ENCODE data around the gene SLC45A2.

Gene SLC45A2

DNA sequence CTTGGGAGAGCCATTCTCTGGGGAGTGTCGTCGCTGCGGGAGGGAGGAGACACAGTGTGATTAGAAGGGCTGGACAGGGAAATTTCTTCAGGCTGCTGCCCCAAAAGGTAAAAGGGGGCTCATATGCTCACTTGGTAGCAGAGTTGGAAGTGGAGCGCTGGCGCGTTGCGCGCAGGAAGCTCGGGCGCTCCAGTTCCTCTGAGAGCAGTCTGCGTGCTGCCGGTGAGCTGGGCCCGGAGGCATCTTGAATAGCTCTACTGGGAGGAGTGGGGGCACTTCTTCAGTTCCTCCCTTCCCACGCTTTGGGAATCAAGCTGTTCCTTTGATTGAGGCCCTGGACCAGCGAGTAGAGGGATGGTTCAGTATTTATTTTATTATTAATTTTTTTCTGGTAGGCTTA is 45.6 kb downstream of the SLC45A2 start:
- TF ChIP-seq JUND (IDR thresholded peaks at IDR 0.05; ENCODE audit: low read depth): no peak
- no peak for DNase-seq (ENCODE audit: low read depth in 1 of 2, low spot score in 1 of 2)
- in situ Hi-C loops (cut with HindIII; ENCODE audit: low pct_unique_long_range_greater_than_20kb, low sequenced_read_pairs): no loop called here

DNA sequence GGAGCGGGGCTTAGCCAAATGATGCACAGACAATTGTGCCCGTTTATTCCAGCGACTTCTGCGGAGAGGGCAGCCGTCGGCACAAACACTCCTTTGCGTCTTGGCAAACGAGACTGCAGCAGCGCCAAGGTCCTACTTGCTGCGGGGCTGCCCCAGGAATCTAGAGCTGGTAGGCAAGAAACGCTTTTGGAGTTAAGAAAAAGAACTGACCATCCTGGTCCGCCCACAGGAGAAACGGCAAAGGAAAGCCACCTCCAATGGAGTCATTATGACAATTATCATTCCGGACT is 46.0 kb downstream of the SLC45A2 start:
- in situ Hi-C loops (cut with HindIII; ENCODE audit: low pct_unique_long_range_greater_than_20kb, low sequenced_read_pairs): no loop called here
- no peak for TF ChIP-seq JUND (IDR thresholded peaks at IDR 0.05; ENCODE audit: low read depth)
- no peak for DNase-seq (ENCODE audit: low read depth in 1 of 2, low spot score in 1 of 2)

DNA sequence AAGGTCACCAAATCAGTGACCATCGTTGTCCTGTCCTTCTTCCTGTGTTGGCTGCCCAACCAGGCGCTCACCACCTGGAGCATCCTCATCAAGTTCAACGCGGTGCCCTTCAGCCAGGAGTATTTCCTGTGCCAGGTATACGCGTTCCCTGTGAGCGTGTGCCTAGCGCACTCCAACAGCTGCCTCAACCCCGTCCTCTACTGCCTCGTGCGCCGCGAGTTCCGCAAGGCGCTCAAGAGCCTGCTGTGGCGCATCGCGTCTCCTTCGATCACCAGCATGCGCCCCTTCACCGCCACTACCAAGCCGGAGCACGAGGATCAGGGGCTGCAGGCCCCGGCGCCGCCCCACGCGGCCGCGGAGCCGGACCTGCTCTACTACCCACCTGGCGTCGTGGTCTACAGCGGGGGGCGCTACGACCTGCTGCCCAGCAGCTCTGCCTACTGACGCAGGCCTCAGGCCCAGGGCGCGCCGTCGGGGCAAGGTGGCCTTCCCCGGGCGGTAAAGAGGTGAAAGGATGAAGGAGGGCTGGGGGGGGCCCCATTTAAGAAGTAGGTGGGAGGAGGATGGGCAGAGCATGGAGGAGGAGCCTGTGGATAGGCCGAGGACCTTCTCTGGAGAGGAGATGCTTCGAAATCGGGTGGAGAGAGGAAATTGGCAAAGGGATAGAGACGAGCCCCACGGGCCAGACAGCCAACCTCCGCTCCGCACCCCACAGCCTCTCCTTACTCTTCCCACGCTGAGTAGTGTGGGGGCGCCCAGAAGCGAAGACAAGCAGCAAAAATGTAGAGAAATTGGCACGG is 46.6 kb downstream of the SLC45A2 start:
- no peak for TF ChIP-seq JUND (IDR thresholded peaks at IDR 0.05; ENCODE audit: low read depth)
- in situ Hi-C loops (cut with HindIII; ENCODE audit: low pct_unique_long_range_greater_than_20kb, low sequenced_read_pairs): no loop called here
- DNase-seq (ENCODE audit: low read depth in 1 of 2, low spot score in 1 of 2): no peak

- in situ Hi-C loops (cut with HindIII; ENCODE audit: low pct_unique_long_range_greater_than_20kb, low sequenced_read_pairs): no loop called here
- TF ChIP-seq JUND (IDR thresholded peaks at IDR 0.05; ENCODE audit: low read depth): no peak
- no peak for DNase-seq (ENCODE audit: low read depth in 1 of 2, low spot score in 1 of 2)
Observed at GRCh38 chr5:33937017-33937706, 47.3 kb downstream of the SLC45A2 start.

DNA sequence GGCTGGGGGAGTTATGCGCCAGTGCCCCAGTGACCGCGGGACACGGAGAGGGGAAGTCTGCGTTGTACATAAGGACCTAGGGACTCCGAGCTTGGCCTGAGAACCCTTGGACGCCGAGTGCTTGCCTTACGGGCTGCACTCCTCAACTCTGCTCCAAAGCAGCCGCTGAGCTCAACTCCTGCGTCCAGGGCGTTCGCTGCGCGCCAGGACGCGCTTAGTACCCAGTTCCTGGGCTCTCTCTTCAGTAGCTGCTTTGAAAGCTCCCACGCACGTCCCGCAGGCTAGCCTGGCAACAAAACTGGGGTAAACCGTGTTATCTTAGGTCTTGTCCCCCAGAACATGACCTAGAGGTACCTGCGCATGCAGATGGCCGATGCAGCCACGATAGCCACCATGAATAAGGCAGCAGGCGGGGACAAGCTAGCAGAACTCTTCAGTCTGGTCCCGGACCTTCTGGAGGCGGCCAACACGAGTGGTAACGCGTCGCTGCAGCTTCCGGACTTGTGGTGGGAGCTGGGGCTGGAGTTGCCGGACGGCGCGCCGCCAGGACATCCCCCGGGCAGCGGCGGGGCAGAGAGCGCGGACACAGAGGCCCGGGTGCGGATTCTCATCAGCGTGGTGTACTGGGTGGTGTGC is 48.0 kb downstream of the SLC45A2 start, which contains the start of gene RXFP3:
Gene RXFP3, plus strand, starts transcription at position 6 of the 636 bp plus-strand sequence. Its CDS starts 355 bp downstream, at position 361.
- in situ Hi-C loops (cut with HindIII; ENCODE audit: low pct_unique_long_range_greater_than_20kb, low sequenced_read_pairs): no loop called here
- DNase-seq (ENCODE audit: low read depth in 1 of 2, low spot score in 1 of 2): no peak

DNA sequence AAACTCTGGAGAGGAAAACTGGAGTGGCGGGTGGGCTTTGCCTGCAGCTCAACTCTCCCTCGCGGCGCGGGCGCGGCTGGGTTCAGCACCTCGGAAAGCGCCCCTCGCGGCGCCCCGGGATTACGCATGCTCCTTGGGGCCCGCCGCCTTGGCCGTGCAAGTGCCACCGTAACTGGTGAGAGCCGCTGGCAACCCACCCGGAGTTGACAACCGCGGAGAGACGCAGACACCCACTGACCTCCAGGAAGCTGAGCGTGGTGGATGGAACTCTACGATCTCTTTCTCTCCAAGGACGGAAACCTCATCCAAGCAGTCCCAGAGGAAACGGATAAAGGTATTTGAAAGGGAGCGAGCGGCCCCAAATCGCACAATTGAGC is 48.5 kb downstream of the SLC45A2 start:
- DNase-seq (ENCODE audit: low read depth in 1 of 2, low spot score in 1 of 2): peak; percentile 33
- TF ChIP-seq JUND (IDR thresholded peaks at IDR 0.05; ENCODE audit: low read depth): no peak
- in situ Hi-C loops (cut with HindIII; ENCODE audit: low pct_unique_long_range_greater_than_20kb, low sequenced_read_pairs): no loop called here

More for the DNA sequence above, 48.0 kb downstream of the SLC45A2 start, which contains the start of gene RXFP3:
- no peak for TF ChIP-seq JUND (IDR thresholded peaks at IDR 0.05; ENCODE audit: low read depth)

DNA sequence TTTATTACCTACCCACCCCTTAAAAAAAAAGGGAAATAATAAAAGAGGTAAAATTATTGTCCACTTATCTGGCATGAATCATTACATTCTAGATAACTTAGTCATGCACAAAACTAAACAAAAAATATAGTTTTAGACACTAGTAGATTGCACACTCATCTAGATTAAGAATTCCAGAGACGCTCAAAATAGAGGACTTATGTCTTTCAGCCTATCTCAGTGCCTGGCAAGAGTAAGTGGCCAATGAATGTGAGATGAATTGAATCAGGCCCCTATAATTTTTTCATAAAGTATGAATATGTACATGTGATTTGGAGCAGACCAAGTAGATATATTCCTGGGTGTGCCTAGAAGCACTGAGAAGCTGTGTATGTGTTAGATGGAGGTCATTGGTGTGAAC is 50.3 kb downstream of the SLC45A2 start:
- in situ Hi-C loops (cut with HindIII; ENCODE audit: low pct_unique_long_range_greater_than_20kb, low sequenced_read_pairs): no loop called here
- no peak for TF ChIP-seq JUND (IDR thresholded peaks at IDR 0.05; ENCODE audit: low read depth)
- DNase-seq (ENCODE audit: low read depth in 1 of 2, low spot score in 1 of 2): no peak

- no peak for DNase-seq (ENCODE audit: low read depth in 1 of 2, low spot score in 1 of 2)
- no peak for TF ChIP-seq JUND (IDR thresholded peaks at IDR 0.05; ENCODE audit: low read depth)
- in situ Hi-C loops (cut with HindIII; ENCODE audit: low pct_unique_long_range_greater_than_20kb, low sequenced_read_pairs): no loop called here
Observed at GRCh38 chr5:33933723-33934169, 50.7 kb downstream of the SLC45A2 start.

- no peak for DNase-seq (ENCODE audit: low read depth in 1 of 2, low spot score in 1 of 2)
- in situ Hi-C loops (cut with HindIII; ENCODE audit: low pct_unique_long_range_greater_than_20kb, low sequenced_read_pairs): no loop called here
Observed at GRCh38 chr5:33931136-33931535, 53.4 kb downstream of the SLC45A2 start.

GRCh38 chr5:33929925-33930690 is 54.4 kb downstream of the SLC45A2 start:
- TF ChIP-seq JUND (IDR thresholded peaks at IDR 0.05; ENCODE audit: low read depth): no peak
- in situ Hi-C loops (cut with HindIII; ENCODE audit: low pct_unique_long_range_greater_than_20kb, low sequenced_read_pairs): no loop called here
- no peak for DNase-seq (ENCODE audit: low read depth in 1 of 2, low spot score in 1 of 2)

More at GRCh38 chr5:33931136-33931535, 53.4 kb downstream of the SLC45A2 start:
- no peak for TF ChIP-seq JUND (IDR thresholded peaks at IDR 0.05; ENCODE audit: low read depth)

- TF ChIP-seq JUND (IDR thresholded peaks at IDR 0.05; ENCODE audit: low read depth): no peak
- DNase-seq (ENCODE audit: low read depth in 1 of 2, low spot score in 1 of 2): no peak
- in situ Hi-C loops (cut with HindIII; ENCODE audit: low pct_unique_long_range_greater_than_20kb, low sequenced_read_pairs): no loop called here
Observed at GRCh38 chr5:33928283-33928682, 56.2 kb downstream of the SLC45A2 start.

DNA sequence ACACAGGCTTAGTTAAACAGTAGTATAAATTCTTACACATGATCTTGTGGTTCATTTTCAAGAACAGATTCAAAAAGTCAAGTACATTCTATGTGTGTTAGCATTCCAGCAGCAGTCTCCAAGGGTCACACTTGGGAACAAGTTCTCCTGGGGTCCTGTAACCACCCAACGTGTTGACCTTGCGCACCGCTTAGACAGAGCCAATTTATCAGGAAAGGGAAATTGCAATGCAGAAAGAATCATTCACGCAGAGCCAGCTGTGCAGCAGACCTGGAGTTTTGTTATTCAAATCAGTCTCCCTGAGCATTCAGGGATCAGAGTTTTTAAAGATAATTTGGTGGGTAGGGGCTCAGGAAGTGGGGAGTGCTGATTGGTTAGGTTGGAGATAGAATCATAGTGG is 56.8 kb downstream of the SLC45A2 start:
- in situ Hi-C loops (cut with HindIII; ENCODE audit: low pct_unique_long_range_greater_than_20kb, low sequenced_read_pairs): no loop called here
- TF ChIP-seq JUND (IDR thresholded peaks at IDR 0.05; ENCODE audit: low read depth): no peak
- DNase-seq (ENCODE audit: low read depth in 1 of 2, low spot score in 1 of 2): no peak
